ENCODE data around the gene NUP62CL. TPM values are rescaled to one million over a fixed set of nuclear protein-coding genes. Genes with fewer than 3 reads are reported as not detected.
A peak's percentile ranks its signal among the peaks of the same experiment; 100 is the strongest.

NUP62CL gene
- polyA plus RNA-seq (2011; rRNA removed) (not detected in 2 replicates), polyA minus RNA-seq (2011; rRNA and poly(A)+ RNA removed) (not detected in 2 replicates)

GRCh38 chrX:107205770-107206696 is at the start of gene NUP62CL, which contains the start of gene DNAAF6:
NUP62CL (minus strand) TSS chrX:107206433; CDS start chrX:107175146, 31,287 bp downstream.
DNAAF6 (plus strand) TSS chrX:107206611; CDS start chrX:107212876, 6,265 bp downstream.
- POLR2A ChIA-PET = no interaction called here
- CTCF ChIA-PET = no interaction called here
- Histone ChIP-seq H3K36me3 (ENCODE audit: control insufficient read depth, insufficient read depth, low read length) (no peaks in the 10 kb centered on the region), H3K27me3 (ENCODE audit: control insufficient read depth, insufficient read depth, low read length) (no peaks in the 10 kb centered on the region), H3K4me3 (ENCODE audit: low read depth, low read length) (peak within 1 kb of the TSS; percentile 27)
- no peak for TF ChIP-seq CTCF (IDR thresholded peaks at IDR 0.05; ENCODE audit: insufficient read depth, low read depth, low read length)
- no peak for DNase-seq (ENCODE audit: low read depth)

- ChIA-PET CTCF (interaction anchor here (0.6 kb wide), 1 partner anchor 318 kb away, joined by 3 read pairs; no protein-coding TSS in a partner anchor), POLR2A (no interaction called here)
- Histone ChIP-seq H3K36me3 (ENCODE audit: control insufficient read depth, insufficient read depth, low read length) (no peaks in the 10 kb centered on the region), H3K27me3 (ENCODE audit: control insufficient read depth, insufficient read depth, low read length) (no peaks in the 10 kb centered on the region), H3K4me3 (ENCODE audit: low read depth, low read length) (no peak overlapping the region)
- DNase-seq (ENCODE audit: low read depth) = no peak
- TF ChIP-seq CTCF (IDR thresholded peaks at IDR 0.05; ENCODE audit: insufficient read depth, low read depth, low read length) = no peak
These were observed 22.2 kb upstream of the NUP62CL start for GRCh38 chrX:107228486-107228819.

- DNase-seq (ENCODE audit: low read depth) = no peak
- TF ChIP-seq CTCF (IDR thresholded peaks at IDR 0.05; ENCODE audit: insufficient read depth, low read depth, low read length) = no peak
- ChIA-PET POLR2A (no interaction called here), CTCF (no interaction called here)
- Histone ChIP-seq H3K27me3 (ENCODE audit: control insufficient read depth, insufficient read depth, low read length) (no peaks in the 10 kb centered on the region), H3K4me3 (ENCODE audit: low read depth, low read length) (no peak overlapping the region), H3K36me3 (ENCODE audit: control insufficient read depth, insufficient read depth, low read length) (no peaks in the 10 kb centered on the region)
These were observed 21.7 kb upstream of the NUP62CL start for GRCh38 chrX:107227780-107228485.

GRCh38 chrX:107226757-107227156 is 20.5 kb upstream of the NUP62CL start:
- no peak for TF ChIP-seq CTCF (IDR thresholded peaks at IDR 0.05; ENCODE audit: insufficient read depth, low read depth, low read length)
- POLR2A ChIA-PET = no interaction called here
- Histone ChIP-seq H3K27me3 (ENCODE audit: control insufficient read depth, insufficient read depth, low read length) (no peaks in the 10 kb centered on the region), H3K4me3 (ENCODE audit: low read depth, low read length) (no peak overlapping the region), H3K36me3 (ENCODE audit: control insufficient read depth, insufficient read depth, low read length) (no peaks in the 10 kb centered on the region)
- CTCF ChIA-PET = no interaction called here
- DNase-seq (ENCODE audit: low read depth) = no peak

GRCh38 chrX:107213477-107213876 is 7.2 kb upstream of the NUP62CL start:
- H3K36me3 ChIP-seq (ENCODE audit: control insufficient read depth, insufficient read depth, low read length) = no peaks in the 10 kb centered on the region
- H3K27me3 ChIP-seq (ENCODE audit: control insufficient read depth, insufficient read depth, low read length) = no peaks in the 10 kb centered on the region
- TF ChIP-seq CTCF (IDR thresholded peaks at IDR 0.05; ENCODE audit: insufficient read depth, low read depth, low read length) = no peak
- ChIA-PET CTCF (no interaction called here), POLR2A (no interaction called here)
- H3K4me3 ChIP-seq (ENCODE audit: low read depth, low read length) = no peak overlapping the region
- DNase-seq (ENCODE audit: low read depth) = no peak

All from BJ (cell line).